PFSK-1 (cell line): ENCODE results near the gene ANKH.

ENCODE experiments used
- FOXP2 ChIP-seq: optimal IDR thresholded peaks from 2 replicates; pipeline ENCODE3; 2011; ENCODE audit warnings: borderline replicate concordance, control low read depth, inconsistent platforms; ENCODE audit not compliant: insufficient read depth; ENCODE audit errors: extremely low read length, extremely low read depth
- POLR2AphosphoS5 ChIP-seq: IDR thresholded peaks from 2 replicates; pipeline ENCODE4 v1.6.1; 2012; ENCODE audit warnings: low read depth, mild to moderate bottlenecking, control low read depth, low read length, moderate library complexity
- REST ChIP-seq, 2 experiments: IDR thresholded peaks; 2 replicates each; pipeline versions ENCODE4 v1.6.1 to v1.8.0; 2011 to 2012; ENCODE audit warnings: low read depth in 2 of 2, low read length in 2 of 2, control low read depth in 1 of 2, inconsistent platforms in 1 of 2, mild to moderate bottlenecking in 1 of 2, moderate library complexity in 1 of 2; ENCODE audit not compliant: insufficient read depth in 1 of 2
- SIN3A ChIP-seq: IDR thresholded peaks from 2 replicates; pipeline ENCODE4 v1.6.1; 2012; ENCODE audit warnings: mild to moderate bottlenecking, low read length, moderate library complexity, borderline replicate concordance; ENCODE audit not compliant: insufficient read depth
- TAF1 ChIP-seq: IDR thresholded peaks from 2 replicates; pipeline ENCODE4 v1.6.1; 2012; ENCODE audit warnings: low read length, control low read depth, borderline replicate concordance; ENCODE audit not compliant: insufficient read depth

The ANKH gene

GRCh38 chr5:14794583-14795230 lies 76.9 kb downstream of the ANKH start:
- no peak for TF ChIP-seq REST (IDR thresholded peaks at IDR 0.05; ENCODE audit: insufficient read depth in 1 of 2, low read depth in 2 of 2, low read length in 2 of 2)

GRCh38 chr5:14793851-14794250 lies 77.7 kb downstream of the ANKH start:
- TF ChIP-seq POLR2AphosphoS5 (no peak), REST (IDR thresholded peaks at IDR 0.05; ENCODE audit: insufficient read depth in 1 of 2, low read depth in 2 of 2, low read length in 2 of 2) (no peak), TAF1 (no peak), SIN3A (no peak), FOXP2 (no peak)

- TF ChIP-seq SIN3A, result no peak
- no peak for TF ChIP-seq POLR2AphosphoS5
- no peak for TF ChIP-seq REST (IDR thresholded peaks at IDR 0.05; ENCODE audit: insufficient read depth in 1 of 2, low read depth in 2 of 2, low read length in 2 of 2)
- TF ChIP-seq TAF1, result no peak
- TF ChIP-seq FOXP2, result no peak
These were observed 80.7 kb downstream of the ANKH start for GRCh38 chr5:14790911-14791310.

- TF ChIP-seq REST (IDR thresholded peaks at IDR 0.05; ENCODE audit: insufficient read depth in 1 of 2, low read depth in 2 of 2, low read length in 2 of 2) (no peak), TAF1 (no peak), FOXP2 (no peak), SIN3A (no peak), POLR2AphosphoS5 (no peak)
These were observed 81.4 kb downstream of the ANKH start for GRCh38 chr5:14790220-14790619.
